Duodenal mucosa (tissue), 2 donors: ENCODE results near the gene FGF5.
"Not testable (repeated sequence)": the region's sequence is repeated elsewhere in the genome, so short reads cannot be mapped to it uniquely, and the experiment has no call there.

ENCODE experiments used
- H3K27ac ChIP-seq: one replicate; pipeline ENCODE4 v1.7.0; 2013; ENCODE audit warnings: low read depth, low read length
- H3K27me3 ChIP-seq, 2 donors: one replicate each; pipeline ENCODE4 v1.7.0; 2013; ENCODE audit warnings: low read length in 2 of 2, control low read depth in 1 of 2; ENCODE audit not compliant: insufficient read depth in 2 of 2, control insufficient read depth in 1 of 2
- H3K36me3 ChIP-seq, 2 donors: one replicate each; pipeline ENCODE4 v1.7.0; 2013; ENCODE audit warnings: low read length in 2 of 2, control low read depth in 1 of 2; ENCODE audit not compliant: insufficient read depth in 2 of 2, control insufficient read depth in 1 of 2
- H3K4me1 ChIP-seq, 2 donors: one replicate each; pipeline ENCODE4 v1.7.0; 2013; ENCODE audit warnings: low read length in 2 of 2, control low read depth in 1 of 2; ENCODE audit not compliant: insufficient read depth in 2 of 2, control insufficient read depth in 1 of 2
- H3K4me3 ChIP-seq, 2 donors: one replicate each; pipeline ENCODE4 v1.7.0; 2013; ENCODE audit warnings: low read length in 2 of 2, low read depth in 1 of 2
- H3K9ac ChIP-seq, 2 donors: one replicate each; pipeline ENCODE4 v1.7.0; 2013; ENCODE audit warnings: low read length in 2 of 2, low read depth in 1 of 2
- H3K9me3 ChIP-seq, 2 donors: one replicate each; pipeline ENCODE4 v1.7.0; 2013; ENCODE audit warnings: low read length in 2 of 2, control low read depth in 1 of 2; ENCODE audit not compliant: control insufficient read depth in 1 of 2

FGF5 gene

DNA sequence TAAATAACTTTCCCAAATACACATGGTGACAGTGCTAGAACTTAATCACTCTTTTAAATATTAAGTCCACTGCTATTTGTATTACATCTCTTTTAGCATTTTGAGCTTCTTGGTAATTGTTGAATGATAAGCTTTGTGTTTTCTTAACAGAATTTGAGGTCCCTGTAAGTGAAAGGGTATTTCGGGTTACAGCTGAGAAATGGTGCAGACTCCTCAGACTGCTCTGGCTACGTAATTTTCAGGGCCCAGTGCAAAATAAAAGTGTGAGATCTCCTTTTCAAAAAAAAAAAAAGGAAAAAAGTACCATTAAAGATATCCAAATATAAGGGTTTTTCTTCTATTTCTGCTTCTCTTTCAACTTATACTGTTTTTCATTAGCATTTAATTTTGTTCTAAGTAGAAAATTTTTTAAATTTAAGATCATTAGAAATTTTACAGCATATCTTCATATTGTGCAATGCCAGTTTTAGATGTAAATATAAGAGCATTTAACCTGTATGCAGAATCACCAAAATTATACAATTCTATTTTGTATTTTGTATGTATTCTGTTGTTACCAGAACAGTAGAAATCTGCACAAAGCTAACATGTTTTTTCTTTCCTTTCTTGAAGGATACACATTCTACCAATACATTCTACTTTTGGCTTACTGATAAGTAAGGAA lies 33.6 kb upstream of the FGF5 start:
- Histone ChIP-seq H3K9ac (no peak overlapping the region), H3K27me3 (no peaks in the 10 kb centered on the region), H3K4me1 (no peaks in the 10 kb centered on the region), H3K9me3 (no peaks in the 10 kb centered on the region), H3K36me3 (no peaks in the 10 kb centered on the region), H3K4me3 (no peak overlapping the region), H3K27ac (no peak overlapping the region)

- Histone ChIP-seq H3K36me3 (no peaks in the 10 kb centered on the region), H3K27ac (no peak overlapping the region), H3K27me3 (no peaks in the 10 kb centered on the region), H3K4me1 (no peaks in the 10 kb centered on the region), H3K4me3 (no peak overlapping the region), H3K9ac (no peak overlapping the region), H3K9me3 (no peaks in the 10 kb centered on the region)
Measured at GRCh38 chr4:80233390-80233789, 33.1 kb upstream of the FGF5 start.

GRCh38 chr4:80235451-80235850 lies 31.0 kb upstream of the FGF5 start:
- no peak overlapping the region for H3K27ac ChIP-seq
- H3K9ac ChIP-seq = no peak overlapping the region
- H3K4me1 ChIP-seq = no peaks in the 10 kb centered on the region
- no peaks in the 10 kb centered on the region for H3K9me3 ChIP-seq
- no peaks in the 10 kb centered on the region for H3K36me3 ChIP-seq
- no peak overlapping the region for H3K4me3 ChIP-seq
- H3K27me3 ChIP-seq = peaks cover 0 to 6% of the 10 kb centered on the region in 2 donors

GRCh38 chr4:80237992-80238391 lies 28.5 kb upstream of the FGF5 start:
- H3K27ac ChIP-seq = no peak overlapping the region
- no peaks in the 10 kb centered on the region for H3K36me3 ChIP-seq
- peaks cover 0 to 9% of the 10 kb centered on the region in 2 donors for H3K27me3 ChIP-seq
- H3K4me1 ChIP-seq = no peaks in the 10 kb centered on the region
- H3K4me3 ChIP-seq = no peak overlapping the region
- H3K9me3 ChIP-seq = no peaks in the 10 kb centered on the region
- H3K9ac ChIP-seq = no peak overlapping the region

DNA sequence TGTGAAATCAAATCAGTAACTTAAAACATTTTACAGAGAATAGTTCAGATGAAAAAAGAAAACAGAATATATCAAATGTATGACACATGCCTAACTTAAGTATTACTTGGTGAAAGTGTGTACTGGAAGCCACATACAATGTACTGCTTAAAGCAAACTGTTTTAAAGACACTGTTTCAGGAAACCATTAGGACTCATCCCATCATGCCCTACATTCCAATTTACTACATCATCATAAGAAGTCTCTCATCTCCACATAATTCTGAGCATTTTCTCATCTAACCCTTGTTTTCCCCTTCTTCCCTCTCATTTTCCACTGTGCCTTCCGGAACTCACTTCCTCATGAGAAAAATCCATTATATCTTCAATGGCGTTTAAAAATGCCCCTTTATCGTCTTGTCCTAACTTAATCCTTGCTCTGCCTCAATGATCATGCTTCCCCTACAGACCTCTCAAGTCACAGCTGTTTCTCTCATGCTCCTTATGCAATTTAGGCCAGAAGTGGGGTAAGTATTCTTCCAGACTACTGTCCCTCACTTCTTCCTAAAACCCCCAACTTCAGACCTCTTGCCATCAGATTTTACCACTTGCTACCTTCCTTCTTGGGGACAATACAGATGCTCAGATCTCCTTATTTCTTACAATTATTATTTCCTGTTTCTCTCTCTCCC lies 26.8 kb upstream of the FGF5 start:
- Histone ChIP-seq H3K36me3 (no peaks in the 10 kb centered on the region), H3K4me3 (no peak overlapping the region), H3K9me3 (no peaks in the 10 kb centered on the region), H3K27me3 (peaks cover 6 to 9% of the 10 kb centered on the region in 2 donors), H3K9ac (no peak overlapping the region), H3K27ac (no peak overlapping the region), H3K4me1 (no peaks in the 10 kb centered on the region)

DNA sequence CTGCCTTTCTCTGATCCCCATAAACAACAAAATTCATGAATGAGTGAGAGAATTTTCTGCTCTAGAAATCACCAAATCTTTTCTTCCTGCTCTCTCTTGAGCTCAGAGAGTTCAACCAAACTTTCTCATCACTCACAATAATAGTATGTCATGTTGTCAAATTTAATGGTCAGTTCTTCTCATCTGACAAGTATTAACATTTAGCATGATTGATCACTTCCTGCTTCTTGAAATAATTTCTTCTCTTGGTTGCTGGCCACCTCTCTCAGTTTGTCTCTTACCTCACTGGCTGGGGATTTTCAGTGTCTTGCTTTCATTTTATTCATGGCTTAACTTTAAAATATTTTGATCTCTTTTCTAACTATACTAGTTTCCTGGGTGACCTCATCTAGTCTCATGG lies 25.5 kb upstream of the FGF5 start:
- Histone ChIP-seq H3K4me1 (no peaks in the 10 kb centered on the region), H3K36me3 (no peaks in the 10 kb centered on the region), H3K9me3 (no peaks in the 10 kb centered on the region), H3K27me3 (peaks cover 6 to 9% of the 10 kb centered on the region in 2 donors), H3K9ac (no peak overlapping the region), H3K4me3 (no peak overlapping the region), H3K27ac (no peak overlapping the region)

DNA sequence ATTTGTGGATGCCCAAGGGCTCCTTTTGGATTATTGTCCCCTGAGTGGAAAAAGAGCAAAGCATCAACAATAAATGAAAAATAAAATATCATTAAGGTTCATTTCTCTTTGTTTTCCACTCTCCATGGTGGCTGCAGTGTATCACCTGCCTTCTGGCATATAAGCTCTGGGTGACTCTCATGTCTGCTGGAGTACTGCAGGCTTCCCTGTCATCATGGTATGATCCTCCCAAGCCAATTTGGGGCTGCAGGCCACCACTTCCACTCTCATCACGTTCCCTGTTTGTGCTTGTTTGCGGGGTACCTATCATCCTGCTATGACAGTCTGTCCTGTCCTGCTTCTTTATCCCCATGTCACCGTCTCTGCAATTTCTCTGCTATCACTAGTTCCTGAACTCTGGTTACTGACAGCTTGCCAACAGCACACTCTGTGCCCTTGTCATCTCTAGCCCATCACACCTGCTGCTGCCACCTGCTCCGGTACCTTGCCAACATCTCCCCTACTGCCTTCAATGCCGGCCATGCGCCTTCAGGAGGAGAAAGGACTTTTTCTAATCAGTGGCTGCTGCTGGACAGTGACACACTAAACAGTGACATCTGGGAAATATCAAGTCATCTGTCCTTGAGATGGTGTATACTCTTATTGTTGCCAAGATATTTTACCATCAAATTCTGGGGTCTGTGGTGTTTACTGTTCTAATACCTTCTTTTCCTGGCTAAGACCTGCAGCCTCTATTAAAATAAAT lies 23.0 kb upstream of the FGF5 start:
- no peaks in the 10 kb centered on the region for H3K4me1 ChIP-seq
- no peaks in the 10 kb centered on the region for H3K36me3 ChIP-seq
- no peak overlapping the region for H3K9ac ChIP-seq
- no peak overlapping the region for H3K4me3 ChIP-seq
- H3K27ac ChIP-seq = no peak overlapping the region
- H3K27me3 ChIP-seq = peaks cover 6 to 9% of the 10 kb centered on the region in 2 donors
- H3K9me3 ChIP-seq = no peaks in the 10 kb centered on the region

GRCh38 chr4:80247484-80247883 lies 19.0 kb upstream of the FGF5 start:
- not testable (repeated sequence) for H3K4me3 ChIP-seq, H3K27ac ChIP-seq, H3K36me3 ChIP-seq, H3K4me1 ChIP-seq, H3K9ac ChIP-seq, H3K27me3 ChIP-seq, H3K9me3 ChIP-seq

DNA sequence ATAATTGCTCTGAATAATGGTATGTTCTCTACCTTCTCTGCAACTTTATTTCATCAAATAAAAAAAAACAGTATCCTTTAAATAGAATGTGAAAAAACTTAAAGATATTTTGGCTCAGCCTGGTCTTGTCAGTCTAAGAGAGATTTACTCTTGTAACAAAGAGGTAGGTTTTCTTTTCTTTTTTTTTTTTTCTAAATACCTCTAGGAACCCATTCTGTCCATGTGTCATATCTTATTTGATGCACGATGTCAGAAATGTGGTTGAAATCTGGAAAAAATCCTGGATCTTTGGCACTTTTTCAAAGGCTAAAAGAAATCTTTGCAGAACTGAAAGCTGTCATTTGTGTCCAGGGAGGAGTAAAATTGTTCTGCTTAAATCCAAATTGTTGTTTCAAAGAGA lies 17.3 kb upstream of the FGF5 start:
- Histone ChIP-seq H3K27me3 (no peaks in the 10 kb centered on the region), H3K27ac (no peak overlapping the region), H3K36me3 (no peaks in the 10 kb centered on the region), H3K9me3 (no peaks in the 10 kb centered on the region), H3K4me3 (no peak overlapping the region), H3K9ac (no peak overlapping the region), H3K4me1 (no peaks in the 10 kb centered on the region)

DNA sequence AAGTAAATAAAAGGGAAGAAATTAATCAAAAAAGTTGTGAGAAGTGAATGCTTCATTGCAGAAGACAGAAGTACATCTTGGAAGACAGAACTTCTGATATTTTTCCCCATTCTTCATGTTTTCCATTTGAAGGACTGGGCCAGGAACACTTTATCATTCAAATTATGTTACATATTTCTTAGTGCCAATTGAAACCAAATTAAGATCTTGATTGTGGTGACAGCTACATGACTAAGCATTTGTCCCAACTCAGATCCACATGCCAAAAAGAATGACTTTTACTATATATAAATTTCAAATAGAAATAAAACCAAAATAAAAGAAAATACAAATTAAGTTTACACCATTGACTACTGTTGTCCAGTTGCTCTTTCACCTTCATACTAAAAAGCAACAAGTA lies 14.0 kb upstream of the FGF5 start:
- Histone ChIP-seq H3K27me3 (peaks cover 3 to 17% of the 10 kb centered on the region in 2 donors), H3K9ac (no peak overlapping the region), H3K4me1 (no peaks in the 10 kb centered on the region), H3K27ac (no peak overlapping the region), H3K9me3 (no peaks in the 10 kb centered on the region), H3K36me3 (no peaks in the 10 kb centered on the region), H3K4me3 (no peak overlapping the region)
